ENCODE results near the gene DAAM1. TPM values are rescaled to one million over a fixed set of nuclear protein-coding genes. Genes with fewer than 3 reads are reported as not detected.
A peak's percentile ranks its signal among the peaks of the same experiment; 100 is the strongest.

Gene DAAM1
- polyA plus RNA-seq, 3 donors, result 3.2 to 6.3 (median 4.4) TPM

GRCh38 chr14:59320763-59321625 lies 132.5 kb downstream of the DAAM1 start:
- H3K4me1 ChIP-seq (ENCODE audit: control insufficient read depth in 1 of 2, insufficient read depth in 2 of 2, low read length in 2 of 2), result peaks cover 28 to 40% of the 10 kb centered on the region in 2 donors
- H3K4me2 ChIP-seq (replicated peaks; ENCODE audit: extremely low read depth, low read length, poor library complexity, severe bottlenecking), result peak overlapping the region; percentile 51
- no peaks in the 10 kb centered on the region for H3K9me3 Mint-ChIP-seq
- peak overlapping the region in 1 of 2 donors; percentile 53 for H3K27ac ChIP-seq (ENCODE audit: low read depth in 1 of 2, low read length in 2 of 2)
- TF ChIP-seq CTCF (IDR thresholded peaks at IDR 0.05), result no peak
- intact Hi-C loops (cut with micrococcal nuclease), result no loop called here
- peaks cover 6 to 12% of the 10 kb centered on the region in 2 donors for H3K36me3 Mint-ChIP-seq
- H3K27ac Mint-ChIP-seq, result peak overlapping the region in 3 of 7 donors; percentile 28 to 46 (median 32)
- no peak overlapping the region for H3K9ac ChIP-seq (ENCODE audit: insufficient read depth, low read length, poor library complexity, severe bottlenecking)
- H3K4me3 Mint-ChIP-seq, result peak overlapping the region in 1 of 2 donors; percentile 60
- H3K27me3 Mint-ChIP-seq (ENCODE audit: low read depth in 3 of 3), result no peaks in the 10 kb centered on the region
- H3K27me3 ChIP-seq (ENCODE audit: control insufficient read depth in 2 of 2, insufficient read depth in 2 of 2, low read length in 2 of 2), result no peaks in the 10 kb centered on the region
- H4K20me1 ChIP-seq (ENCODE audit: insufficient read depth, low read length), result no peaks in the 10 kb centered on the region
- no peaks in the 10 kb centered on the region for H3K79me2 ChIP-seq (ENCODE audit: insufficient read depth, low read length)
- peak overlapping the region in 1 of 3 experiments; percentile 28 for H3K4me3 ChIP-seq (replicated peaks in 1 of 3; ENCODE audit: low read depth in 2 of 3, low read length in 3 of 3)
- H3K9me3 ChIP-seq (replicated peaks in 1 of 2; ENCODE audit: control insufficient read depth in 1 of 2, insufficient read depth in 1 of 2, low read length in 2 of 2), result no peaks in the 10 kb centered on the region
- no CpG with 5 or more reads among the region's 3 CpGs for WGBS (ENCODE audit: insufficient coverage)
- H2AFZ ChIP-seq (ENCODE audit: insufficient read depth, low read depth, low read length, poor library complexity, severe bottlenecking), result no peak overlapping the region
- DNase-seq, result peak in 2 of 3 donors; percentile 23 to 25
- peaks cover 41% of the 10 kb centered on the region for H3K4me1 Mint-ChIP-seq
- peaks cover 0 to 5% of the 10 kb centered on the region in 2 donors for H3K36me3 ChIP-seq (replicated peaks in 1 of 2; ENCODE audit: control insufficient read depth in 1 of 2, insufficient read depth in 2 of 2, low read length in 2 of 2)

- H4K20me1 ChIP-seq (ENCODE audit: insufficient read depth, low read length), result no peaks in the 10 kb centered on the region
- peak overlapping the region in 1 of 2 donors; percentile 34 for H3K27ac ChIP-seq (ENCODE audit: low read depth in 1 of 2, low read length in 2 of 2)
- intact Hi-C loops (cut with micrococcal nuclease), result no loop called here
- no peaks in the 10 kb centered on the region for H3K27me3 Mint-ChIP-seq (ENCODE audit: low read depth in 3 of 3)
- no CpG with 5 or more reads among the region's 3 CpGs for WGBS (ENCODE audit: insufficient coverage)
- DNase-seq, result no peak
- no peak overlapping the region for H3K4me3 Mint-ChIP-seq
- no peak overlapping the region for H3K9ac ChIP-seq (ENCODE audit: insufficient read depth, low read length, poor library complexity, severe bottlenecking)
- no peaks in the 10 kb centered on the region for H3K9me3 ChIP-seq (replicated peaks in 1 of 2; ENCODE audit: control insufficient read depth in 1 of 2, insufficient read depth in 1 of 2, low read length in 2 of 2)
- no peaks in the 10 kb centered on the region for H3K79me2 ChIP-seq (ENCODE audit: insufficient read depth, low read length)
- H3K36me3 ChIP-seq (replicated peaks in 1 of 2; ENCODE audit: control insufficient read depth in 1 of 2, insufficient read depth in 2 of 2, low read length in 2 of 2), result peaks cover 0 to 11% of the 10 kb centered on the region in 2 donors
- H3K4me1 Mint-ChIP-seq, result peaks cover 35% of the 10 kb centered on the region
- peak overlapping the region; percentile 51 for H3K4me2 ChIP-seq (replicated peaks; ENCODE audit: extremely low read depth, low read length, poor library complexity, severe bottlenecking)
- H3K4me3 ChIP-seq (replicated peaks in 1 of 3; ENCODE audit: low read depth in 2 of 3, low read length in 3 of 3), result no peak overlapping the region
- H2AFZ ChIP-seq (ENCODE audit: insufficient read depth, low read depth, low read length, poor library complexity, severe bottlenecking), result no peak overlapping the region
- no peak for TF ChIP-seq CTCF (IDR thresholded peaks at IDR 0.05)
- no peaks in the 10 kb centered on the region for H3K27me3 ChIP-seq (ENCODE audit: control insufficient read depth in 2 of 2, insufficient read depth in 2 of 2, low read length in 2 of 2)
- no peaks in the 10 kb centered on the region for H3K9me3 Mint-ChIP-seq
- peaks cover 11 to 17% of the 10 kb centered on the region in 2 donors for H3K36me3 Mint-ChIP-seq
- H3K27ac Mint-ChIP-seq, result peak overlapping the region in 1 of 7 donors; percentile 32
- H3K4me1 ChIP-seq (ENCODE audit: control insufficient read depth in 1 of 2, insufficient read depth in 2 of 2, low read length in 2 of 2), result peaks cover 24 to 34% of the 10 kb centered on the region in 2 donors
Measured at GRCh38 chr14:59321626-59321949, 133.1 kb downstream of the DAAM1 start.
